K562 (cell line): ENCODE results near the gene CSF2RB. TPM values are rescaled to one million over a fixed set of nuclear protein-coding genes. Genes with fewer than 3 reads are reported as not detected.

Source experiments
- ADNP ChIP-seq: fragments of 200-800 bp; sonication (Bioruptor generic); IDR thresholded peaks from 2 replicates; pipeline ENCODE4 v1.6.1; 2016; ENCODE audit warnings: missing genetic modification characterization, missing compliant biosample characterization
- BCLAF1 ChIP-seq, 2 experiments: fragments of 450-650 bp in 1 of 2; IDR thresholded peaks; 2 replicates each; pipeline ENCODE4 v1.6.1; 2011 to 2017; ENCODE audit warnings: low read depth in 2 of 2, antibody characterized with exemption in 1 of 2, borderline replicate concordance in 1 of 2, low read length in 1 of 2, mild to moderate bottlenecking in 1 of 2, mixed read lengths in 1 of 2; ENCODE audit not compliant: control insufficient read depth in 1 of 2
- C11orf30 ChIP-seq: fragments of 450-650 bp; IDR thresholded peaks from 2 replicates; pipeline ENCODE4 v1.6.1; 2016; ENCODE audit warnings: low read depth, mild to moderate bottlenecking
- CEBPB ChIP-seq: fragments of 450-650 bp; IDR thresholded peaks from 2 replicates; pipeline ENCODE4 v1.6.1; 2016; ENCODE audit warnings: missing genetic modification characterization, missing compliant biosample characterization
- MED1 ChIP-seq: sonication (generic); formaldehyde crosslinking; IDR thresholded peaks from 2 replicates; pipeline ENCODE4 v1.8.1; 2023; ENCODE audit warnings: missing genetic modification reagents, borderline replicate concordance
- PPARD ChIP-seq: fragments of 250-450 bp; sonication (Bioruptor Pico); IDR thresholded peaks from 2 replicates; pipeline ENCODE4 v1.8.0; 2022; ENCODE audit warnings: inconsistent platforms, mild to moderate bottlenecking, moderate library complexity
- SNIP1 ChIP-seq: fragments of 450-650 bp; IDR thresholded peaks from 2 replicates; pipeline ENCODE4 v1.7.1; 2017; ENCODE audit warnings: low read depth, mild to moderate bottlenecking
- TAF1 ChIP-seq: IDR thresholded peaks from 2 replicates; pipeline ENCODE4 v1.6.1; 2011; ENCODE audit warnings: mild to moderate bottlenecking, low read length, moderate library complexity; ENCODE audit not compliant: insufficient read depth, control insufficient read depth, severe bottlenecking; ENCODE audit errors: extremely low read depth
- ZBED1 ChIP-seq: IDR thresholded peaks from 2 replicates; pipeline ENCODE4 v1.6.1; 2014
- ZBTB11 ChIP-seq, 3 experiments: fragments of 200-800 bp in 1 of 3; fragments of 250-450 bp in 1 of 3; fragments of 450-650 bp in 1 of 3; sonication (Bioruptor Pico) in 1 of 3; sonication (Bioruptor generic) in 1 of 3; formaldehyde crosslinking in 1 of 3; IDR thresholded peaks; 2 replicates each; pipeline versions ENCODE4 v1.6.1 to v1.8.0; 2016 to 2022; ENCODE audit warnings: mild to moderate bottlenecking in 2 of 3, missing genetic modification characterization in 2 of 3, missing compliant biosample characterization in 1 of 3, moderate library complexity in 1 of 3
- ZNF395 ChIP-seq: fragments of 200-800 bp; sonication (Bioruptor generic); IDR thresholded peaks from 2 replicates; pipeline ENCODE4 v1.6.1; 2017; ENCODE audit warnings: missing genetic modification characterization, missing compliant biosample characterization
- polyA plus RNA-seq, 8 experiments: library from polyadenylated mRNA; depleted of rRNA in 4 of 8; stranded (reverse) in 5 of 8; unstranded in 3 of 8; fragments of >200 nt; fragmentation: Nextera tagmentation in 2 of 8; fragmentation: Illumina TruSeq in 1 of 8; extraction: Ambion mirVana in 2 of 8; extraction: Trizol in 1 of 8; gene quantifications; 2 replicates each; pipeline versions ENCODE4 v1.2.1 to v1.2.3, GENCODE V29; 2011 to 2014; ENCODE audit warnings: inconsistent platforms in 1 of 8, missing spikeins in 1 of 8
- total RNA-seq, 7 experiments: library from RNA; depleted of rRNA in 6 of 7; stranded (reverse); fragments of >200 nt in 6 of 7; fragmentation: Illumina TruSeq in 2 of 7; extraction: Trizol in 2 of 7; gene quantifications; 2 replicates each; pipeline versions ENCODE4 v1.2.1 to v1.2.3, GENCODE V29; 2011 to 2021; ENCODE audit warnings: low replicate concordance in 1 of 7

The CSF2RB gene
- total and polyA plus RNA-seq, 9 of the 15 experiments (the other 6 are each of a cell fraction or from before 2014, with no cell fraction given): 0.04 to 1.0 (median 0.36) TPM

GRCh38 chr22:36942556-36942955 is 29.1 kb downstream of the CSF2RB start (continued):
- TF ChIP-seq ZNF395 (no peak), BCLAF1 (IDR thresholded peaks at IDR 0.05; ENCODE audit: borderline replicate concordance in 1 of 2, control insufficient read depth in 1 of 2, low read depth in 2 of 2, low read length in 1 of 2) (no peak), ADNP (tag) (no peak), MED1 (CRISPR knock-in tag) (no peak), PPARD (CRISPR knock-in tag) (no peak), TAF1 (no peak), SNIP1 (no peak), CEBPB (tag) (no peak), C11orf30 (no peak), ZBED1 (no peak), ZBTB11 (CRISPR knock-in tag; IDR thresholded peaks at IDR 0.05) (no peak)
